Muscle of back (tissue), 11 donors: ENCODE measurements around the gene XRN1. TPM values are rescaled to one million over a fixed set of nuclear protein-coding genes. Genes with fewer than 3 reads are reported as not detected.
"Not testable (repeated sequence)": the region's sequence is repeated elsewhere in the genome, so short reads cannot be mapped to it uniquely, and the experiment has no call there.

ENCODE experiments used
- DNase-seq, 3 donors: peaks; one replicate each; pipeline versions ENCODE4 v3.0.0 to v3.0.0-alpha.2; 2013
- polyA plus RNA-seq, 10 donors: library from polyadenylated mRNA; unstranded; fragments of 120-200 nt; gene quantifications; one replicate each; pipeline ENCODE4 v1.2.1, GENCODE V29; 2013; ENCODE audit not compliant: insufficient read length in 10 of 10

The XRN1 gene
- polyA plus RNA-seq, 10 donors: 12.9 to 24.5 (median 19.0) TPM

GRCh38 chr3:142332390-142332789 is 115.4 kb downstream of the XRN1 start:
- DNase-seq: no peak

GRCh38 chr3:142324275-142324953 is 123.4 kb downstream of the XRN1 start:
- DNase-seq: not testable (repeated sequence)

GRCh38 chr3:142319912-142320311 is 127.9 kb downstream of the XRN1 start:
- no peak for DNase-seq

GRCh38 chr3:142319094-142319493 is 128.7 kb downstream of the XRN1 start:
- DNase-seq: peak in 1 of 3 donors; percentile 26

- peak in 1 of 3 donors; percentile 12 for DNase-seq
These were observed 129.5 kb downstream of the XRN1 start for GRCh38 chr3:142318331-142318730.

GRCh38 chr3:142315978-142316388 is 131.9 kb downstream of the XRN1 start:
- not testable (repeated sequence) for DNase-seq

GRCh38 chr3:142315083-142315482 is 132.8 kb downstream of the XRN1 start:
- peak in 1 of 3 donors; percentile 29 for DNase-seq

- DNase-seq: no peak
These were observed 137.4 kb downstream of the XRN1 start for GRCh38 chr3:142310439-142310838.

GRCh38 chr3:142302847-142303246 is 145.0 kb downstream of the XRN1 start:
- not testable (repeated sequence) for DNase-seq

GRCh38 chr3:142298626-142299025 is 149.2 kb downstream of the XRN1 start:
- DNase-seq: no peak

GRCh38 chr3:142296507-142296906 is 151.3 kb downstream of the XRN1 start:
- DNase-seq: no peak

- no peak for DNase-seq
These were observed 159.8 kb downstream of the XRN1 start for GRCh38 chr3:142287866-142288638.

- DNase-seq: no peak
These were observed 162.7 kb downstream of the XRN1 start for GRCh38 chr3:142285083-142285517.

GRCh38 chr3:142282503-142282902 is 165.3 kb downstream of the XRN1 start:
- no peak for DNase-seq

- no peak for DNase-seq
These were observed 166.4 kb downstream of the XRN1 start for GRCh38 chr3:142281474-142281873.

GRCh38 chr3:142279965-142280590 is 167.8 kb downstream of the XRN1 start:
- DNase-seq: peak; percentile 58 to 78 (median 63)

- no peak for DNase-seq
These were observed 169.4 kb downstream of the XRN1 start for GRCh38 chr3:142278451-142278850.

- no peak for DNase-seq
These were observed 171.1 kb downstream of the XRN1 start for GRCh38 chr3:142276781-142277180.

GRCh38 chr3:142275856-142276255 is 172.0 kb downstream of the XRN1 start:
- DNase-seq: peak in 1 of 3 donors; percentile 71

- DNase-seq: no peak
These were observed 172.9 kb downstream of the XRN1 start for GRCh38 chr3:142274908-142275307.

GRCh38 chr3:142273501-142273900 is 174.3 kb downstream of the XRN1 start:
- DNase-seq: peak in 2 of 3 donors; percentile 11 to 18

- no peak for DNase-seq
These were observed 175.5 kb downstream of the XRN1 start for GRCh38 chr3:142272200-142272891.
